Neural cell (in vitro differentiated cells): ENCODE measurements around the gene DRAP1. TPM values are rescaled to one million over a fixed set of nuclear protein-coding genes. Genes with fewer than 3 reads are reported as not detected.
A peak's percentile ranks its signal among the peaks of the same experiment; 100 is the strongest.

Experiments used
- H2AFZ ChIP-seq: fragments of 200-600, 300-800 bp; sonication (generic), shearing (Covaris generic); 2 replicates; pipeline ENCODE4 v1.6.0; 2014; ENCODE audit warnings: low read depth, mild to moderate bottlenecking, antibody characterized with exemption, low read length, moderate library complexity
- H3F3A ChIP-seq: fragments of 200-600 bp; shearing (Covaris generic); 2 replicates; pipeline ENCODE4 v1.6.1; 2016; ENCODE audit warnings: mild to moderate bottlenecking, moderate library complexity, mixed read lengths, antibody characterized with exemption, low read length; ENCODE audit not compliant: insufficient read depth, poor library complexity, severe bottlenecking
- H3K27ac ChIP-seq: fragments of 200-600, 300-800 bp; sonication (generic), shearing (Covaris generic); 2 replicates; pipeline ENCODE4 v1.5.1; 2014; ENCODE audit warnings: mild to moderate bottlenecking, low read length, moderate library complexity
- H3K27me3 ChIP-seq: fragments of 300-800, 200-600 bp; sonication (generic), shearing (Covaris generic); 2 replicates; pipeline ENCODE4 v1.6.0; 2014; ENCODE audit warnings: mild to moderate bottlenecking, low read depth, low read length, moderate library complexity; ENCODE audit not compliant: insufficient read depth
- H3K36me3 ChIP-seq: fragments of 300-800, 200-600 bp; sonication (generic), shearing (Covaris generic); 2 replicates; pipeline ENCODE4 v1.5.1; 2014; ENCODE audit warnings: mild to moderate bottlenecking, antibody characterized with exemption, low read length, moderate library complexity; ENCODE audit not compliant: insufficient read depth
- H3K4me2 ChIP-seq: fragments of 300-800, 200-600 bp; sonication (generic), shearing (Covaris generic); 2 replicates; pipeline ENCODE4 v1.6.0; 2014; ENCODE audit warnings: mild to moderate bottlenecking, low read length
- H3K4me3 ChIP-seq: fragments of 300-800, 200-600 bp; sonication (generic), shearing (Covaris generic); 2 replicates; pipeline ENCODE4 v1.5.1; 2014; ENCODE audit warnings: mild to moderate bottlenecking, low read length, moderate library complexity
- H3K79me2 ChIP-seq: fragments of 200-600 bp; shearing (Covaris generic); replicated peaks from 2 replicates; pipeline ENCODE4 v1.6.0; 2014; ENCODE audit warnings: mild to moderate bottlenecking, low read length, moderate library complexity; ENCODE audit not compliant: insufficient read depth
- H3K9ac ChIP-seq: fragments of 300-800, 200-600 bp; sonication (generic), shearing (Covaris generic); 2 replicates; pipeline ENCODE4 v1.6.1; 2016; ENCODE audit warnings: mild to moderate bottlenecking, low read length, mixed read lengths
- H3K9me2 ChIP-seq: fragments of 200-600 bp; shearing (Covaris generic); 2 replicates; pipeline ENCODE4 v1.6.1; 2016; ENCODE audit warnings: mild to moderate bottlenecking, low read length, mixed read lengths; ENCODE audit not compliant: insufficient read depth
- H3K9me3 ChIP-seq: fragments of 200-600, 300-800 bp; sonication (generic), shearing (Covaris generic); 2 replicates; pipeline ENCODE4 v1.6.1; 2016; ENCODE audit warnings: mild to moderate bottlenecking, mixed run types, low read length, moderate library complexity, mixed read lengths
- H4K20me1 ChIP-seq: fragments of 200-600 bp; shearing (Covaris generic); 2 replicates; pipeline ENCODE4 v1.6.1; 2016; ENCODE audit warnings: mild to moderate bottlenecking, mixed run types; ENCODE audit not compliant: insufficient read depth
- EP300 ChIP-seq: fragments of 450-650 bp; conservative IDR thresholded peaks from 2 replicates; pipeline ENCODE4 v1.6.1; 2014; ENCODE audit warnings: antibody characterized with exemption, mild to moderate bottlenecking, moderate library complexity; ENCODE audit not compliant: poor library complexity, severe bottlenecking
- EZH2 ChIP-seq: fragments of 200-600, 300-800 bp; shearing (Covaris generic), sonication (generic); IDR thresholded peaks from 2 replicates; pipeline ENCODE4 v1.6.1; 2014; ENCODE audit warnings: antibody characterized with exemption, low read length, borderline replicate concordance, mild to moderate bottlenecking; ENCODE audit not compliant: insufficient read depth, poor library complexity, severe bottlenecking
- POLR2AphosphoS5 ChIP-seq: IDR thresholded peaks from 2 replicates; pipeline ENCODE4 v1.6.1; 2012
- RAD21 ChIP-seq: fragments of 450-650 bp; conservative IDR thresholded peaks from 2 replicates; pipeline ENCODE4 v1.6.1; 2014; ENCODE audit warnings: antibody characterized with exemption, mild to moderate bottlenecking, moderate library complexity
- REST ChIP-seq: IDR thresholded peaks from 2 replicates; pipeline ENCODE4 v1.6.1; 2012; ENCODE audit warnings: borderline replicate concordance
- TAF1 ChIP-seq: IDR thresholded peaks from 2 replicates; pipeline ENCODE4 v1.6.1; 2012; ENCODE audit warnings: low read depth
- polyA plus RNA-seq: library from polyadenylated mRNA; depleted of rRNA; stranded (reverse); fragments of >200 nt; gene quantifications from 2 replicates; pipeline ENCODE4 v1.2.3, GENCODE V29; 2014

DRAP1 gene
- polyA plus RNA-seq, 1 donor from 2014 or later, result 242 TPM

DNA sequence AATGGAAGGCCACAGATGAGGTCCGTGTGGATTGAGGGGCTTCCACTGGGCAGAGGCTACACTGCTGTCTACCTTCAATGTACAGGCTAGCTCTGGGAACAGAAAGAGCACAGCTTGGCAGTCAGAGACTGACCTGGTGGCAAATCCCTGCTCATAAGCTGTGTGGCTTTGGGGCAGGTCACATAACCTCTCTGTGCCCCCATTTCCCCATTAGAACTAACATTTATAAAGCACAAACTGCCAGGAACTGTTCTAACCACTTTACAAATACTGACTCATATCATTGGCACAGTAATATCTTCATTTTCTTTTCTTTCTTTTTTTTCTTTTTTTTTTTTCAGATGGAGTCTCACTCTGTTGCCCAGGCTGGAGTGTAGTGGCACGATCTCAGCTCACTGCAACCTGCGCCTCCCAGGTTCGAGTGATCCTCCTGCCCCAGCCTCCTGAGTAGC lies 22.2 kb upstream of the DRAP1 start:
- H4K20me1 ChIP-seq, result no peaks in the 10 kb centered on the region
- no peak overlapping the region for H2AFZ ChIP-seq
- no peaks in the 10 kb centered on the region for H3K79me2 ChIP-seq
- H3K36me3 ChIP-seq, result no peaks in the 10 kb centered on the region
- H3K4me2 ChIP-seq, result no peak overlapping the region
- H3K27me3 ChIP-seq, result peaks cover 46% of the 10 kb centered on the region
- no peak overlapping the region for H3K9ac ChIP-seq
- H3K9me2 ChIP-seq, result no peaks in the 10 kb centered on the region
- H3F3A ChIP-seq, result no peaks in the 10 kb centered on the region
- H3K4me3 ChIP-seq, result no peak overlapping the region
- H3K27ac ChIP-seq, result no peak overlapping the region
- no peaks in the 10 kb centered on the region for H3K9me3 ChIP-seq
- no peak for TF ChIP-seq TAF1
- TF ChIP-seq REST, result no peak
- TF ChIP-seq RAD21, result no peak

GRCh38 chr11:65898656-65899355 lies 20.4 kb upstream of the DRAP1 start:
- no peak overlapping the region for H3K4me2 ChIP-seq
- H3K79me2 ChIP-seq, result no peaks in the 10 kb centered on the region
- no peaks in the 10 kb centered on the region for H3K9me3 ChIP-seq
- TF ChIP-seq EZH2 (peak; percentile 8), TAF1 (no peak), RAD21 (no peak), POLR2AphosphoS5 (no peak), EP300 (no peak), REST (no peak)
- peaks cover 60% of the 10 kb centered on the region for H3K27me3 ChIP-seq
- no peak overlapping the region for H2AFZ ChIP-seq
- H3F3A ChIP-seq, result no peaks in the 10 kb centered on the region
- H3K4me3 ChIP-seq, result no peak overlapping the region
- no peak overlapping the region for H3K27ac ChIP-seq
- H3K9ac ChIP-seq, result no peak overlapping the region
- H3K36me3 ChIP-seq, result no peaks in the 10 kb centered on the region
- no peaks in the 10 kb centered on the region for H3K9me2 ChIP-seq
- H4K20me1 ChIP-seq, result no peaks in the 10 kb centered on the region
